OCI-LY7 (cell line): ENCODE results near the gene SYNE3. TPM values are rescaled to one million over a fixed set of nuclear protein-coding genes. Genes with fewer than 3 reads are reported as not detected.

Source experiments
- BruUV-seq: library from RNA; stranded (reverse); fragments of 400-500 nt; replicated peaks from 2 replicates; lab custom pipeline; 2021; lab: Mats Ljungman, UMichigan
- CTCF ChIA-PET: fragments of 300-600 bp; sonication (Branson Sonifier 250); formaldehyde crosslinking; loops from one replicate; lab custom pipeline; 2022; ENCODE audit warnings: antibody characterized with exemption; ENCODE audit not compliant: unreplicated experiment; lab: Charles Lee
- POLR2A ChIA-PET: fragments of 300-600 bp; sonication (Branson Sonifier 250); formaldehyde crosslinking; loops from one replicate; lab custom pipeline; 2022; ENCODE audit warnings: antibody characterized with exemption; lab: Charles Lee
- DNase-seq: peaks from one replicate; pipeline ENCODE4 v3.0.0-alpha.2; 2015; ENCODE audit warnings: low spot score
- H2AFZ ChIP-seq: fragments of 200-600 bp; sonication (generic), shearing (Covaris generic); 2 replicates; pipeline ENCODE4 v1.6.1; 2014; ENCODE audit warnings: mild to moderate bottlenecking, antibody characterized with exemption, low read length, moderate library complexity
- H3K27ac ChIP-seq: fragments of 200-600 bp; sonication (generic); 2 replicates; pipeline ENCODE4 v1.5.1; 2014; ENCODE audit warnings: mixed run types, low read depth, mild to moderate bottlenecking, moderate library complexity, low read length, inconsistent platforms; ENCODE audit not compliant: poor library complexity, severe bottlenecking
- H3K36me3 ChIP-seq: fragments of 200-600 bp; sonication (generic); 2 replicates; pipeline ENCODE4 v1.6.1; 2014; ENCODE audit warnings: mild to moderate bottlenecking, antibody characterized with exemption, low read length, moderate library complexity, mixed read lengths; ENCODE audit not compliant: insufficient read depth
- H3K4me1 ChIP-seq: fragments of 200-600 bp; sonication (generic); 2 replicates; pipeline ENCODE4 v1.5.1; 2014; ENCODE audit warnings: mild to moderate bottlenecking, low read length; ENCODE audit not compliant: insufficient read depth, poor library complexity, severe bottlenecking
- H3K4me2 ChIP-seq: fragments of 200-600 bp; sonication (generic); 2 replicates; pipeline ENCODE4 v1.6.1; 2014; ENCODE audit warnings: mild to moderate bottlenecking, low read length
- H3K4me3 ChIP-seq: fragments of 200-600 bp; sonication (generic); 2 replicates; pipeline ENCODE4 v1.5.1; 2014; ENCODE audit warnings: mild to moderate bottlenecking, low read depth, low read length; ENCODE audit not compliant: poor library complexity, severe bottlenecking
- H3K79me2 ChIP-seq: fragments of 200-600 bp; sonication (generic); 2 replicates; pipeline ENCODE4 v1.6.1; 2016; ENCODE audit warnings: low read depth, mild to moderate bottlenecking, low read length, moderate library complexity, mixed read lengths; ENCODE audit not compliant: insufficient read depth
- H3K9me2 ChIP-seq: fragments of 200-600 bp; sonication (generic); 2 replicates; pipeline ENCODE4 v1.6.1; 2016; ENCODE audit warnings: mild to moderate bottlenecking, low read length, mixed read lengths; ENCODE audit not compliant: insufficient read depth
- H3K9me3 ChIP-seq: fragments of 200-600 bp; sonication (generic); 2 replicates; pipeline ENCODE4 v1.6.1; 2014; ENCODE audit warnings: mild to moderate bottlenecking, mixed run types, low read length, mixed read lengths
- H4K20me1 ChIP-seq: fragments of 200-600 bp; sonication (generic); 2 replicates; pipeline ENCODE4 v1.6.1; 2014; ENCODE audit warnings: mild to moderate bottlenecking, antibody characterized with exemption, low read length, moderate library complexity, mixed read lengths; ENCODE audit not compliant: insufficient read depth
- EZH2phosphoT487 ChIP-seq: fragments of 200-600 bp; sonication (generic); IDR thresholded peaks from 2 replicates; pipeline ENCODE4 v1.6.1; 2018; ENCODE audit warnings: low read depth, borderline replicate concordance, mild to moderate bottlenecking, mixed run types, antibody characterized with exemption, low read length, moderate library complexity, mixed read lengths
- intact Hi-C: fragments of 100-400 bp; cut with micrococcal nuclease; formaldehyde crosslinking; loops from one replicate; pipeline ENCODE4 v1.10.0; 2022; ENCODE audit not compliant: unreplicated experiment
- total RNA-seq, 2 experiments: library from RNA; depleted of rRNA in 1 of 2; stranded (reverse); fragments of >200 nt in 1 of 2; shearing (Covaris generic) in 1 of 2; gene quantifications; 2 replicates each; pipeline ENCODE4 v1.2.3, GENCODE V29; 2014 to 2022
- TF ChIP-seq, protein P1 (sequence below): fragments of 200-600 bp; sonication (generic); conservative IDR thresholded peaks from 2 replicates; pipeline ENCODE4 v1.5.1; 2014; ENCODE audit warnings: mild to moderate bottlenecking, antibody characterized with exemption, low read length, moderate library complexity, mixed read lengths

Gene SYNE3
- total RNA-seq, 2 experiments from 2014 or later, result 0.60 to 4.1 TPM

DNA sequence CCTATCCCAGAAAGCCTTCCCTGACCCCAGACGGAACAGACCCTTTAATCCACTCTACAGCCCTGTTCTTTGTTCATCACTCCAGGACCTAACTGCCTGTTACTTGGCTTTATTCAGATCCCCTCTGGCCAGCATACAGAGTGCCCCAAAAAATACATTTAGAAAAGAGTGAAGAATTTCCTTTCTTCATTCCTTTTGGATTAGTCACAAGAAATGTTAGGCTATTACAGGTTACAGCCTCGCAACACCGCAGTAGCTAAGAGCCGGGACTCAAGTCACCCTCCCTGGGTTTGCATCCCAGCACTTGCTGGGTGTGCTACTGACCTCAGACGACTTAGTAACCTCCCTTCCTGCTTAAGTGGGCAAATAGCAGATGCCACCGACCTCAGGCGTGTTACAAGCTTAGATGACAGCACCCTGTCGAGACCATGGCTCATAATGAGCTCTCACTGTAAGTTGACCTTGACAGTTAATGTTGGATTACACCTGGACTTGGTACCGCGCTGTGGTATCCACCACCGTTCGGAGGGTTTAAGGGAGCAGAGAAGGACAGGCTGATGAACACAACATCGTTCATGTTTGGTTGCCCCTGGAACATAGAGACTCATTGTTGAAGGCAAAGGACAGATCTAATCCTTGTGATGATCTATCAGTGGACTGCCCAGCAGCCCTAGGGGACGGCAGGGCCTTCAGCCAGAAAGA is 31.3 kb upstream of the SYNE3 start:
- H3K4me3 ChIP-seq, result no peak overlapping the region
- H3K4me2 ChIP-seq, result no peak overlapping the region
- H3K79me2 ChIP-seq, result peaks cover 5% of the 10 kb centered on the region; the same call in 1 of the 2 replicates
- DNase-seq, result no peak
- H4K20me1 ChIP-seq, result no peaks in the 10 kb centered on the region
- no peak overlapping the region for H2AFZ ChIP-seq
- intact Hi-C loops, result no loop called here
- peaks cover 28% of the 10 kb centered on the region; the same call in 1 of the 2 replicates for H3K36me3 ChIP-seq
- no TSS peak for BruUV-seq
- H3K9me3 ChIP-seq, result no peaks in the 10 kb centered on the region
- TF ChIP-seq EZH2phosphoT487, result no peak
- H3K4me1 ChIP-seq, result no peaks in the 10 kb centered on the region
- POLR2A ChIA-PET, result no interaction called here
- no peaks in the 10 kb centered on the region for H3K9me2 ChIP-seq
- CTCF ChIA-PET, result interaction anchor here (0.6 kb wide), 1 partner anchor 340 kb away, joined by 4 read pairs; no protein-coding TSS in a partner anchor
- H3K27ac ChIP-seq, result no peak overlapping the region

DNA sequence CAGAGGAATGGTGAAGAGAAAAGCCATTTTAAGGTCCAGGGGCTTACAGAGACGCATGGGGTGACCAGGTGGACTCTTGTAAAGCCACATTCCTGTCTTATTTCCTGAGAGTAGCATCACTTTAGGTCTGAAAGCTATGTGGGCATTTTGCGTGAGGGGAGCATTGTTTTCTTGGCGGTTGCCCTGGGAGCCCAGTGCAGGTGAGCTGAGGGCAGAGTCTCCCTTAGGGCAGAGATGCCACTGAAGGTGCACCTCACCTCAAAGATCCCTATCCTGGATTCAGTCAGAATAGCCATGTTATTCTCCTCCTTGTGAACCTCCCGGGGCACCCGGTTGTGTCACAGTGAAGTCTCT is 30.8 kb upstream of the SYNE3 start:
- H3K27ac ChIP-seq, result no peak overlapping the region
- no peaks in the 10 kb centered on the region for H3K4me1 ChIP-seq
- no peaks in the 10 kb centered on the region for H3K9me2 ChIP-seq
- intact Hi-C loops, result no loop called here
- H3K36me3 ChIP-seq, result peaks cover 28% of the 10 kb centered on the region; the same call in 1 of the 2 replicates
- no peaks in the 10 kb centered on the region for H3K9me3 ChIP-seq
- no peak overlapping the region for H3K4me3 ChIP-seq
- CTCF ChIA-PET, result no interaction called here
- POLR2A ChIA-PET, result interaction anchor here (1.7 kb wide), 1 partner anchor 10 kb away, joined by 10 read pairs; no protein-coding TSS in a partner anchor
- no peak for TF ChIP-seq EZH2phosphoT487
- DNase-seq, result no peak
- no peak overlapping the region for H3K4me2 ChIP-seq
- no peaks in the 10 kb centered on the region for H4K20me1 ChIP-seq
- BruUV-seq, result no TSS peak
- no peak overlapping the region for H2AFZ ChIP-seq
- peaks cover 10% of the 10 kb centered on the region; the same call in 1 of the 2 replicates for H3K79me2 ChIP-seq

DNA sequence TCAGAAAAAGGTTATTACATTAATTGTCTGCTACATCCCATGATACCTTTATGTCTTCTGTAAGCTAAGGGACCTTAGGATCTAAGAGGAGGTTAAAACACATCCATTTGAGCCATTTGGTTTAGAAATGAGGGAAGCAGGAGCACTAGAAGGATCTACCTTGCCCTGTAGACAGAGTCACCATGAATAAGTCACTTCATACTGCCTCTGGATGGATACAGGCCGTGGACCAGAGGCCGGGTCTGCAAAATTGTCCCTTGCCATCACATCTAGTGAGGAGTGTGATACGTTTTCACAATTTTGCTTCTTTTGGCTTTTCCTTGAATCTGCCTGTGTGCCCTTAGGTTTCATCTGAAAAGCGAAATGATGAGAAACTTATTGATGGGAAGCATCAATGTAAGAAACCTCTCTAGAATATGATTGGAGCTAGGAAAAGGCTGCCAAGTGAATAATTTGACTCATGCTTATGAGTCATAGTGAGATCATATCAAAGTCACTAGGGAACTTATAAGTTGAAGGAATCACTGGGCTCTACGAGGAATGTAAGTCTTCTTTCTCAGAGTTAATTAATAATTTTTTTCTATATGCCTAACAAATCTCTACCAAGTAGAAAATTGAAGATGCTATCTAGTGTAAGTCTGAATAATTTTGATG is 29.2 kb upstream of the SYNE3 start:
- intact Hi-C loops, result no loop called here
- Histone ChIP-seq H3K9me2 (no peaks in the 10 kb centered on the region), H2AFZ (no peak overlapping the region), H3K79me2 (peaks cover 27% of the 10 kb centered on the region), H3K36me3 (peaks cover 28% of the 10 kb centered on the region; the same call in 1 of the 2 replicates), H3K27ac (no peak overlapping the region), H3K4me2 (no peak overlapping the region), H4K20me1 (no peaks in the 10 kb centered on the region), H3K9me3 (no peaks in the 10 kb centered on the region), H3K4me1 (no peaks in the 10 kb centered on the region), H3K4me3 (no peak overlapping the region)
- BruUV-seq, result no TSS peak
- ChIA-PET POLR2A (interaction anchor here (1.0 to 1.7 kb wide), 2 partner anchors 9 to 229 kb away, joined by 3 to 10 read pairs; no protein-coding TSS in a partner anchor), CTCF (no interaction called here)
- DNase-seq, result no peak
- TF ChIP-seq EZH2phosphoT487, result no peak
- TF ChIP-seq, protein P1, sequence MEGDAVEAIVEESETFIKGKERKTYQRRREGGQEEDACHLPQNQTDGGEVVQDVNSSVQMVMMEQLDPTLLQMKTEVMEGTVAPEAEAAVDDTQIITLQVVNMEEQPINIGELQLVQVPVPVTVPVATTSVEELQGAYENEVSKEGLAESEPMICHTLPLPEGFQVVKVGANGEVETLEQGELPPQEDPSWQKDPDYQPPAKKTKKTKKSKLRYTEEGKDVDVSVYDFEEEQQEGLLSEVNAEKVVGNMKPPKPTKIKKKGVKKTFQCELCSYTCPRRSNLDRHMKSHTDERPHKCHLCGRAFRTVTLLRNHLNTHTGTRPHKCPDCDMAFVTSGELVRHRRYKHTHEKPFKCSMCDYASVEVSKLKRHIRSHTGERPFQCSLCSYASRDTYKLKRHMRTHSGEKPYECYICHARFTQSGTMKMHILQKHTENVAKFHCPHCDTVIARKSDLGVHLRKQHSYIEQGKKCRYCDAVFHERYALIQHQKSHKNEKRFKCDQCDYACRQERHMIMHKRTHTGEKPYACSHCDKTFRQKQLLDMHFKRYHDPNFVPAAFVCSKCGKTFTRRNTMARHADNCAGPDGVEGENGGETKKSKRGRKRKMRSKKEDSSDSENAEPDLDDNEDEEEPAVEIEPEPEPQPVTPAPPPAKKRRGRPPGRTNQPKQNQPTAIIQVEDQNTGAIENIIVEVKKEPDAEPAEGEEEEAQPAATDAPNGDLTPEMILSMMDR, result no peak
